GM12873 (cell line): ENCODE data around the gene MMP17.

Source experiments
- CTCF ChIP-seq: IDR thresholded peaks from 2 replicates; pipeline ENCODE4 v1.5.1; 2012; ENCODE audit warnings: low read depth, mild to moderate bottlenecking, moderate library complexity, low read length, control low read depth; ENCODE audit not compliant: insufficient read depth; ENCODE audit errors: missing control alignments

Gene MMP17

DNA sequence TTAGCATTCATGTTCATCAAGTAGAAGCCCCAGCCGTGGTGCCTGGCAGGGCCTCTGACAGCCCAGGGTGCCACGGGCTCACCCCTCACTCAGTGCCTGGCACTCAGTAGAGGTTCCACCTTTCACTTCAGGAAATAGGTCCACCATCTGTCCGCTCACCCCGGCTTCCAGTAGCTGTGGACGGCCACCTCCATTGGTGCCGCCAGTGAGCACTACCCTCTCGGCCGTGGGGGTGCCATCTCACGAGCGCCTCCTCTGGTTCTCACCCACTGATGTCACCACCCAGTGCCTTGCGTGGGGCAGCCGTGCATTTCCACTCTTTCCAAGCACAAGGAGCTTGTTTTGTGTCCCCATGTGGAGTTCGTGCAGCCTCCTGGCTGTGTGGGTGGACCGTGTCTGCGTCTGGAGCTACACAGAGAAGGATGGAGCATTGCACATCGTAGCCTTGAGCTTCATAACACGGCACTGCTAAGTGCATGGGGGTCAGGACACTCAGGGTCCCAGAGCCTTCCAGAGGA, 41.0 kb upstream of the MMP17 start:
- TF ChIP-seq CTCF: no peak

GRCh38 chr12:131788070-131788469, 40.1 kb upstream of the MMP17 start:
- TF ChIP-seq CTCF: no peak

DNA sequence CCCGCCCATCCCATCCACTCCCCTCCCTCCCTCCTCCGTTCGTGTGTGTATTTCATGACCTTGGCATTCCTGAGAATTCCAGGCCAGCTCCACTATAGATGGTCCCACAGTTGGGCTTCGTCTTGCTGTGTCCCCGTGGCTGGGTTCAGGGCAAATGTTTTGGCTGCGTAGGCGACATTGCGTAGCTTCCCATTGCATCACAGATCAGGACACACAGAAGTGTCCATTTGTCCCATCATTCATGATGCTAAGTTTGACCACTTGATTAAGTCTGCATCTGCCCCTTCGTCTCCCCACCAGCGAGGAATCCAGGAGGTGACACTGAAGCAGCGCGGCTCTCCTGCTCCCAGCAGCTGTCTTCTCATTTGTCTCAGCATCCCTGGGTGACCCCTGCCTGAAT, 38.6 kb upstream of the MMP17 start:
- TF ChIP-seq CTCF: no peak

DNA sequence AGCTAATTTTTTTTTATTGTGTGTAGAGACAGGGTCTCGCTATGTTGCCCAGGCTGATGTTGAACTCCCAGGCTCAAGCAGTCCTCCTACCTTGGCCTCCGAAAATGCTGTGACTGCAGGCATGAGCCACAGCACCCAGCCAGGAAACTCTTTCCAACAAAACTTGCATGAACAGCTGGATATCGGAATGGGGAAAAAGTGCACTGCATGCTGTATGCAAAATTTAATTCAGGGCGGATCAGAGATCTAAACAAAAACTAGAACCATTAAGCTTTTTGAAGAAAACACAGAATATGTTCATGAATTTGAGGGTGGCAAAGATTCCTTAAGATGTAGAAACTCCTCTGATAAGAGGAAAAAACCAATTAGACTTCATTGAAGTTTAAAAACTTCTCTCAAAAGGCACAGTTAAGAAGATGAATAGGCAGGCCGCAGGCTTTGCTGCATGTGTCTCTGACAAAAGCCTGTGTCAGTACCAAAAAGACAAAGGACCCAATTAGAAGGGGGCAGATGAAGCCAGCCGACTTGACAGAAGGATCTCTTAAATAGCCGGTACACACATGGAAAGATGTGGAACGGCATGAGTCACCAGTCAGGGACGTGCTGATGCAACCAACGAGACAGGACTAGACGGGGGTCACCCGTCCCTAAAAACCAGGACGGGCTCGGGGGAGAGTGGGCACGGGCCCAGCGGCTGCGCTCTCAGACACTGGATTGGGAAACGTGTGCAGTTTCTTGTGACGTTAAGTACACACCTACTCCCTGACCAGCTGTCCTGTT, 34.8 kb upstream of the MMP17 start:
- TF ChIP-seq CTCF: no peak

DNA sequence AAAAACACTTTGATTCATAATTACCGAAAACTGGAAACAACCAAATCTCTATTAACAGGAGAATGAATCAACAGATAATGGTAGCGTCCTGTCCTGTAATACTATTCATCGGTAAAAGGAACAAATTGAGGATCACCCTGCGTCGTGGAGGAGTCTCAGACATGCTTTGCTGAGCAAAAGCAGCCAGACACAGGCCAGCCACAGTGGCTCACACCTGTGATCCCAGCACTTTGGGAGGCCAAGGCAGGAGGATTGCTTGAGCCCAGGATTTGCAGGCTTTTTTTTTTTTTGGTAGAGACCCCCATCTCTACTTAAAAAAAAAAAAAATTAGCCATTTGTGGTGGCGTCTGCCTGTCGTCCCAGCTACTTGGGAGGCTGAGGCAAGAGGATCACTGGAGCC, 34.1 kb upstream of the MMP17 start:
- TF ChIP-seq CTCF: no peak

DNA sequence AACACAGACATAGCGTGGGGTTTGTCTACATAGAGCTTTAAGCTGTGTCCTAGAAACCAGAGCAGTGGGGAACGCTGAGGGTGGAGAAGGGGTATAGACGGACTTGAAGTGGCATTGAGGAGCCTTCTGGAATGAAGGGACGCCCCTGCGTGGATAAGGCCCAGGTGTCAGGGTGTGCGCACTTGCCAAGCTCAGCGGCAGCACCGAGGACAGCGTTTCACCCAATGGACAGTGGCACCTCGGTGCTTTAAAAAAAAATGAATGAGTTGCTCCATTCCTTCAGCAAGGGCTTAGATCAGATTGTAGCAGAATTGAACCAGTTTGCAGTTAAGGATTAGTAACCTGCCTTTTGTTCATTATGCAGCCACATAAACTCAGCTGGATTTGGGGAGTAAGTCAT, 33.6 kb upstream of the MMP17 start:
- no peak for TF ChIP-seq CTCF

GRCh38 chr12:131795064-131795463, 33.1 kb upstream of the MMP17 start:
- TF ChIP-seq CTCF: no peak
